ENCODE results near the gene WDR33. TPM values are rescaled to one million over a fixed set of nuclear protein-coding genes. Genes with fewer than 3 reads are reported as not detected.
A peak's percentile ranks its signal among the peaks of the same experiment; 100 is the strongest.

The WDR33 gene
- total RNA-seq, 6 donors from 2014 or later: 33.7 to 76.3 (median 47.5) TPM

- Histone ChIP-seq H3K27me3 (peaks cover 0 to 7% (median 0%) of the 10 kb centered on the region in 4 donors), H3K9me3 (no peaks in the 10 kb centered on the region), H3K4me3 (peak overlapping the region; percentile 57 to 91 (median 68)), H3K4me1 (peaks cover 8 to 37% (median 28%) of the 10 kb centered on the region in 4 donors), H3K27ac (peak overlapping the region; percentile 87 to 94 (median 89)), H3K36me3 (peaks cover 0 to 3% (median 0%) of the 10 kb centered on the region in 4 donors)
- TF ChIP-seq EP300 (IDR thresholded peaks at IDR 0.05) (peak in 1 of 4 donors; percentile 12), CTCF (IDR thresholded peaks at IDR 0.05) (peak in 1 of 6 experiments; percentile 11), POLR2A (IDR thresholded peaks at IDR 0.05) (no peak), POLR2AphosphoS5 (IDR thresholded peaks at IDR 0.05) (peak; percentile 21 to 54)
- peak; percentile 56 to 68 for ATAC-seq (ENCODE audit: low FRiP score in 2 of 2)
- WGBS, 2 donors: 7 to 40% methylated on average over 1 to 44 of the region's 72 CpGs
- DNase-seq: peak; percentile 29 to 91
Measured at GRCh38 chr2:127674241-127675209, 136.4 kb downstream of the WDR33 start.

GRCh38 chr2:127673291-127674069 lies 137.5 kb downstream of the WDR33 start:
- ATAC-seq (ENCODE audit: low FRiP score in 2 of 2) (peak in 1 of 2 donors; percentile 45), DNase-seq (peak; percentile 18 to 78)
- peak overlapping the region; percentile 57 to 91 (median 68) for H3K4me3 ChIP-seq
- H3K27ac ChIP-seq: peak overlapping the region; percentile 87 to 94 (median 89)
- TF ChIP-seq POLR2AphosphoS5 (IDR thresholded peaks at IDR 0.05): no peak
- TF ChIP-seq CTCF (IDR thresholded peaks at IDR 0.05): no peak
- no peak for TF ChIP-seq EP300 (IDR thresholded peaks at IDR 0.05)
- no peak for TF ChIP-seq POLR2A (IDR thresholded peaks at IDR 0.05)
- peaks cover 0 to 7% (median 0%) of the 10 kb centered on the region in 4 donors for H3K27me3 ChIP-seq
- H3K4me1 ChIP-seq: peaks cover 10 to 37% (median 31%) of the 10 kb centered on the region in 4 donors
- no peaks in the 10 kb centered on the region for H3K9me3 ChIP-seq
- peaks cover 0 to 3% (median 0%) of the 10 kb centered on the region in 4 donors for H3K36me3 ChIP-seq
- 69 to 73% methylated on average over 14 to 17 of the region's 17 CpGs for WGBS, 2 donors

GRCh38 chr2:127672341-127673224 lies 138.4 kb downstream of the WDR33 start:
- H3K27me3 ChIP-seq: peaks cover 0 to 7% (median 0%) of the 10 kb centered on the region in 4 donors
- 56 to 62% methylated on average over 18 to 20 of the region's 20 CpGs for WGBS, 2 donors
- no peaks in the 10 kb centered on the region for H3K9me3 ChIP-seq
- H3K27ac ChIP-seq: peak overlapping the region; percentile 87 to 94 (median 89)
- ATAC-seq (ENCODE audit: low FRiP score in 2 of 2) (peak in 1 of 2 donors; percentile 3), DNase-seq (peak in 1 of 2 donors; percentile 50)
- peaks cover 0 to 3% (median 0%) of the 10 kb centered on the region in 4 donors for H3K36me3 ChIP-seq
- TF ChIP-seq EP300 (IDR thresholded peaks at IDR 0.05) (no peak), CTCF (IDR thresholded peaks at IDR 0.05) (no peak), POLR2AphosphoS5 (IDR thresholded peaks at IDR 0.05) (peak in 1 of 2 donors; percentile 1), POLR2A (IDR thresholded peaks at IDR 0.05) (peak in 2 of 4 donors; percentile 7 to 22)
- peak overlapping the region in 3 of 4 donors; percentile 57 to 91 (median 62) for H3K4me3 ChIP-seq
- peaks cover 10 to 37% (median 31%) of the 10 kb centered on the region in 4 donors for H3K4me1 ChIP-seq
